ENCODE results near the gene CTIF.

Gene CTIF

DNA sequence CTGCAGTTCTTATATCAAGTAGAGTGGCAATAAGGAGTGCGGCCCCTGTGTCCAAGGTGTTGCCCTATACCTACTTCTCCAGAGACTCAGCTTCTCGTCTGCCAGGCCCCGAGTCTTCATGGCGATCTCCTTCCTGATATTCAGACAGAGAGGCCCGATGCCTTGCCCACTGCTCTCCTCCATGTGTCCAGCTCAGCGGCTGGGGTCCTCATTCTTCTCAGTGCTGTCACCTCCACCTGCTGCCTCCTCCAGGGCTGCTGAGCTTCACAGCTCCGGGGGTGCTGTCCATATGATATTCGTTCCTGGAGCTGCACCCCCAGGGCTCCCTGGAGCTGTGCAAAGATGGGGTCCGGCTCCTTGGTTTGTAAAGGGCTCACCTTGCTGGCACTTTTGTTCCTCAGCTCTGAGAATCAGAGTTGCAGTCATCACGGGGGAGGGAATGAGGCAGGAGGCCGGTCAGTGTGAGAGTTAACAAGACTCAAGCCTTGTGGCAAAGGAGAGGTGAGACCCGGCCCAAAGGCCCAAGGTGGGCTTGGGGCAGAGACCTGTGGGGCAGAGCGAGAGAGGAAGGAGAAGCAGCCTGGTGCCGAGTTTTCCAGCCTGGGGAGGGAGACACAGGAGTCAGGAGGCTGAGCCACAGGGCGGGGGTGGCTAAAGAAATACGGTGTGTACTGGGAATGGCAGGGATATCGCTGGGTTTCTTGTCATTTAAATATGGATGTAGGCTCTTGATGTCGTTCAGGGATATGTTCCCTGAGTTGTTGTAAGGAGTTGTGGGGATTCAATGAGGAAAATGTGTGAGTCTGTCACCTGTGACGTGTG lies 120.6 kb downstream of the CTIF start:
- Histone ChIP-seq H3K4ac (ENCODE audit: low read length) (no peak overlapping the region), H2BK120ac (ENCODE audit: low read depth, low read length) (no peak overlapping the region), H3K36me3 (replicated peaks in 1 of 2; ENCODE audit: control insufficient read depth in 2 of 2, insufficient read depth in 2 of 2, low read length in 2 of 2) (no peaks in the 10 kb centered on the region), H4K8ac (ENCODE audit: low read depth, low read length) (no peak overlapping the region), H3K4me2 (ENCODE audit: insufficient read depth, low read length, poor library complexity, severe bottlenecking) (no peak overlapping the region), H3K14ac (ENCODE audit: low read length) (no peak overlapping the region), H3K4me1 (ENCODE audit: control insufficient read depth in 2 of 2, insufficient read depth in 1 of 2, low read depth in 1 of 2, low read length in 2 of 2) (peaks cover 14 to 16% of the 10 kb centered on the region in 2 donors), H2AFZ (ENCODE audit: low read length) (no peak overlapping the region), H2AK5ac (ENCODE audit: low read depth, low read length) (no peak overlapping the region), H3K79me1 (ENCODE audit: low read depth, low read length) (no peaks in the 10 kb centered on the region), H3K27me3 (ENCODE audit: control insufficient read depth in 3 of 3, insufficient read depth in 3 of 3, low read depth in 1 of 3, low read length in 3 of 3) (no peaks in the 10 kb centered on the region), H3K4me3 (ENCODE audit: low read length in 2 of 2) (no peak overlapping the region), H3K18ac (ENCODE audit: low read length) (no peak overlapping the region), H4K91ac (ENCODE audit: low read depth, low read length, poor library complexity) (no peak overlapping the region), H3K27ac (replicated peaks; ENCODE audit: low read length) (no peak overlapping the region), H2BK12ac (ENCODE audit: low read length) (no peak overlapping the region), H2BK5ac (ENCODE audit: low read length) (no peak overlapping the region), H2BK15ac (ENCODE audit: low read length) (no peak overlapping the region), H3K9me3 (replicated peaks in 1 of 2; ENCODE audit: control insufficient read depth in 2 of 2, insufficient read depth in 1 of 2, low read depth in 1 of 2, low read length in 2 of 2) (peaks cover 0 to 7% of the 10 kb centered on the region in 2 donors), H3K23ac (ENCODE audit: low read depth, low read length, poor library complexity) (no peak overlapping the region), H3K9ac (ENCODE audit: low read depth, low read length, poor library complexity) (no peak overlapping the region)
- no peak for DNase-seq (ENCODE audit: low spot score)
- WGBS, 2 donors (ENCODE audit: extremely low coverage in 2 of 2, insufficient read length in 2 of 2, insufficient replicate concordance in 1 of 2) = no CpG with 5 or more reads among the region's 19 CpGs

DNA sequence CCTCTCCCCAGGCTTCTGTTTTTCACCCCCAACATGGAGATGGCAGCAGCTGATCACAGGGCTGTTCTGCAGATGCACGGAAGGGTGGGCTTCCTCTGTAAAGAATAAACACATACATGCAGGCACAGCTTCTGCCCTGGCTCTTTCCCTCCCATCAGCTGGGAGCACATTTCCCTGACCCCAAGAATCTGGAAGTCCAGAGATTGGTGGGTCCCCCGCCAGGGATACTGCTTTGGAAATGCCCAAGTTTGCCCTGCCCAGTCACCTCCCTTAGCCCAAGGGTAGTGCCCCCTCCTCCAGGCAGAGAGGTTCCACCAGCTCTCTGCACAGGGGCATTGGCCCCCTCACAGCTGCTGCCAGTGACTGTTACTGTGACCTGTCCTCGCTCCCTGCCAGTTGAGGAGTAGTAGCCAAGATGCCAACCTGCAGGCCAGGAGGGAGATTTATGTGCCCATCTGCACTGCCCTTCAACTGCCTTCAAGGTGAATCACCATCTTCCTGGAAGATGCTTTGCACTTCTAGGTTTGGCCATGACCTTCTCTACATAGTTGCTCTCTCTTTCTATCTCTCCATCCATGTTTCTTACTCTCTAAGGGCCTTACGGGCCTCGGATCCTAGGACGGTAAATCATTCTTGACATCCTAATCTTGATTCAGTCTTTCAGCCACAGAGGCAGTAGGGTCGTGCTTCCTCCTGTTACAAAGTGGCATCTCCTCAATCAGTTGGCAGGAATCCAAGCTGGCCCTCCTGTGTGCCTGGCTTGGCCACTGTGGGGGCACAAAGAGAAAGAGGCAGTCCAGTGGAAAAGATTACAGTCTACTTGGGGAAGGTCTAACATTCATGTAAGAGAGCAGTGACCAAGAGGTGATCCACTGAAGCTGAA lies 121.8 kb downstream of the CTIF start:
- no peak overlapping the region for H3K18ac ChIP-seq (ENCODE audit: low read length)
- H3K4me1 ChIP-seq (ENCODE audit: control insufficient read depth in 2 of 2, insufficient read depth in 1 of 2, low read depth in 1 of 2, low read length in 2 of 2) = peaks cover 14 to 16% of the 10 kb centered on the region in 2 donors
- H2BK15ac ChIP-seq (ENCODE audit: low read length) = no peak overlapping the region
- no peak overlapping the region for H3K9ac ChIP-seq (ENCODE audit: low read depth, low read length, poor library complexity)
- H3K4me2 ChIP-seq (ENCODE audit: insufficient read depth, low read length, poor library complexity, severe bottlenecking) = no peak overlapping the region
- peaks cover 2% of the 10 kb centered on the region for H3K79me1 ChIP-seq (ENCODE audit: low read depth, low read length)
- H3K9me3 ChIP-seq (replicated peaks in 1 of 2; ENCODE audit: control insufficient read depth in 2 of 2, insufficient read depth in 1 of 2, low read depth in 1 of 2, low read length in 2 of 2) = peaks cover 5 to 10% of the 10 kb centered on the region in 2 donors
- H3K14ac ChIP-seq (ENCODE audit: low read length) = no peak overlapping the region
- H2AFZ ChIP-seq (ENCODE audit: low read length) = no peak overlapping the region
- no peak overlapping the region for H2BK5ac ChIP-seq (ENCODE audit: low read length)
- no peaks in the 10 kb centered on the region for H3K27me3 ChIP-seq (ENCODE audit: control insufficient read depth in 3 of 3, insufficient read depth in 3 of 3, low read depth in 1 of 3, low read length in 3 of 3)
- no peak overlapping the region for H3K27ac ChIP-seq (replicated peaks; ENCODE audit: low read length)
- no peak overlapping the region for H3K4me3 ChIP-seq (ENCODE audit: low read length in 2 of 2)
- no peak overlapping the region for H4K91ac ChIP-seq (ENCODE audit: low read depth, low read length, poor library complexity)
- WGBS, 2 donors (ENCODE audit: extremely low coverage in 2 of 2, insufficient read length in 2 of 2, insufficient replicate concordance in 1 of 2) = no CpG with 5 or more reads among the region's 7 CpGs
- no peak overlapping the region for H2BK12ac ChIP-seq (ENCODE audit: low read length)
- H3K23ac ChIP-seq (ENCODE audit: low read depth, low read length, poor library complexity) = no peak overlapping the region
- no peak for DNase-seq (ENCODE audit: low spot score)
- no peak overlapping the region for H4K8ac ChIP-seq (ENCODE audit: low read depth, low read length)
- no peak overlapping the region for H3K4ac ChIP-seq (ENCODE audit: low read length)
- H2BK120ac ChIP-seq (ENCODE audit: low read depth, low read length) = no peak overlapping the region
- peaks cover 0 to 2% of the 10 kb centered on the region in 2 donors for H3K36me3 ChIP-seq (replicated peaks in 1 of 2; ENCODE audit: control insufficient read depth in 2 of 2, insufficient read depth in 2 of 2, low read length in 2 of 2)
- H2AK5ac ChIP-seq (ENCODE audit: low read depth, low read length) = no peak overlapping the region

DNA sequence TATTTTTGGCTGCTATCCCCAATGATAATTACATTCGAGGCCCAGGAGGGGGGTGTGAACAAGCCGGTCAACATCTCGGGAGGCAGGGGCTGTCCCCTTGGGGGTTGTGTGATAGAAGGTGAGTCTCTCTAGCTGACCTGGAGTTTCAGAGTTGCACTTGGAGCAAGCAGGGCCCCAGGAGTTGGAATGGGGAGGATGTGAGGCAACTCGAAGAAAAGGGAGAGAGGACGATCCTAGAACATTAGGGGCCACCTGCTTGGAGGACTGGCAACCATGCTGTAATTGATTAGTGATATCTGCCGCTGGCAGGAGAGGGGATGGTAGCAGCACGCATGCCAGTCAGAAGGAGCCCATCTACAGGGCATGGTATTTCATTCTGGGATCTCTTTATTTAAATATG lies 122.6 kb downstream of the CTIF start:
- no peak overlapping the region for H3K4me2 ChIP-seq (ENCODE audit: insufficient read depth, low read length, poor library complexity, severe bottlenecking)
- no peak overlapping the region for H2BK120ac ChIP-seq (ENCODE audit: low read depth, low read length)
- H3K4me3 ChIP-seq (ENCODE audit: low read length in 2 of 2) = no peak overlapping the region
- no peak overlapping the region for H2AK5ac ChIP-seq (ENCODE audit: low read depth, low read length)
- H3K27ac ChIP-seq (replicated peaks; ENCODE audit: low read length) = no peak overlapping the region
- no peak overlapping the region for H4K91ac ChIP-seq (ENCODE audit: low read depth, low read length, poor library complexity)
- H2AFZ ChIP-seq (ENCODE audit: low read length) = no peak overlapping the region
- no peak overlapping the region for H3K14ac ChIP-seq (ENCODE audit: low read length)
- H3K4ac ChIP-seq (ENCODE audit: low read length) = no peak overlapping the region
- H3K4me1 ChIP-seq (ENCODE audit: control insufficient read depth in 2 of 2, insufficient read depth in 1 of 2, low read depth in 1 of 2, low read length in 2 of 2) = peaks cover 9 to 13% of the 10 kb centered on the region in 2 donors
- H3K18ac ChIP-seq (ENCODE audit: low read length) = no peak overlapping the region
- WGBS, 2 donors (ENCODE audit: extremely low coverage in 2 of 2, insufficient read length in 2 of 2, insufficient replicate concordance in 1 of 2) = no CpG with 5 or more reads among the region's 7 CpGs
- H4K8ac ChIP-seq (ENCODE audit: low read depth, low read length) = no peak overlapping the region
- no peak overlapping the region for H2BK5ac ChIP-seq (ENCODE audit: low read length)
- H2BK15ac ChIP-seq (ENCODE audit: low read length) = no peak overlapping the region
- H3K9me3 ChIP-seq (replicated peaks in 1 of 2; ENCODE audit: control insufficient read depth in 2 of 2, insufficient read depth in 1 of 2, low read depth in 1 of 2, low read length in 2 of 2) = peaks cover 12% of the 10 kb centered on the region in 2 donors
- H3K36me3 ChIP-seq (replicated peaks in 1 of 2; ENCODE audit: control insufficient read depth in 2 of 2, insufficient read depth in 2 of 2, low read length in 2 of 2) = peaks cover 0 to 2% of the 10 kb centered on the region in 2 donors
- no peak overlapping the region for H3K9ac ChIP-seq (ENCODE audit: low read depth, low read length, poor library complexity)
- no peak overlapping the region for H3K23ac ChIP-seq (ENCODE audit: low read depth, low read length, poor library complexity)
- no peak for DNase-seq (ENCODE audit: low spot score)
- no peaks in the 10 kb centered on the region for H3K27me3 ChIP-seq (ENCODE audit: control insufficient read depth in 3 of 3, insufficient read depth in 3 of 3, low read depth in 1 of 3, low read length in 3 of 3)
- peaks cover 2% of the 10 kb centered on the region for H3K79me1 ChIP-seq (ENCODE audit: low read depth, low read length)
- no peak overlapping the region for H2BK12ac ChIP-seq (ENCODE audit: low read length)
